Activated CD4-positive, alpha-beta T cell treated with anti-CD3 and anti-CD28 coated beads, Interleukin-2, amount 50 U/mL, for 24 hours (primary cell): ENCODE results near the gene CASZ1.

Experiments
- DNase-seq, 2 donors: peaks; one replicate each; pipeline ENCODE4 v3.0.0-alpha.2; 2020; ENCODE audit warnings: low read depth in 1 of 2, low spot score in 1 of 2

The CASZ1 gene

DNA sequence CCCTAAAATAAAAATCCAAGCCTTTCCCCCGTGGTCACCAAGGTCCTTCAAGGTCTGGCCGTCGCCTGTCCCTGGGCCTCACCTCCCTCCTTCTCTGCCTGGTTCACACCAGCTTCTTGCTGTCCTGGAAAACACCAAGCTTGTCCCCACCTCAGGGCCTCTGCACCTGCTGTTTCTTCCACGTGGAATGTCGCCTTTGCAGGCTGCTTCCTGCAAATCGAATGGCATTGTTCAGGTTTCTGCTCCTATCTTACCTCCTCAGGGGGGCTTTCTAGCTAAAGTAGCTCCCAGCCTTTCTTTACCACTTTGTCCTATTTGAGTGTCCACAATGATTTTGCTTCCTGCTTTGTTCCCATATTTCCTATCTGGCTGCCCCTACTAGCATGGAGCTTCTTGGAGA, 3.3 kb upstream of the CASZ1 start:
- DNase-seq = no peak

DNA sequence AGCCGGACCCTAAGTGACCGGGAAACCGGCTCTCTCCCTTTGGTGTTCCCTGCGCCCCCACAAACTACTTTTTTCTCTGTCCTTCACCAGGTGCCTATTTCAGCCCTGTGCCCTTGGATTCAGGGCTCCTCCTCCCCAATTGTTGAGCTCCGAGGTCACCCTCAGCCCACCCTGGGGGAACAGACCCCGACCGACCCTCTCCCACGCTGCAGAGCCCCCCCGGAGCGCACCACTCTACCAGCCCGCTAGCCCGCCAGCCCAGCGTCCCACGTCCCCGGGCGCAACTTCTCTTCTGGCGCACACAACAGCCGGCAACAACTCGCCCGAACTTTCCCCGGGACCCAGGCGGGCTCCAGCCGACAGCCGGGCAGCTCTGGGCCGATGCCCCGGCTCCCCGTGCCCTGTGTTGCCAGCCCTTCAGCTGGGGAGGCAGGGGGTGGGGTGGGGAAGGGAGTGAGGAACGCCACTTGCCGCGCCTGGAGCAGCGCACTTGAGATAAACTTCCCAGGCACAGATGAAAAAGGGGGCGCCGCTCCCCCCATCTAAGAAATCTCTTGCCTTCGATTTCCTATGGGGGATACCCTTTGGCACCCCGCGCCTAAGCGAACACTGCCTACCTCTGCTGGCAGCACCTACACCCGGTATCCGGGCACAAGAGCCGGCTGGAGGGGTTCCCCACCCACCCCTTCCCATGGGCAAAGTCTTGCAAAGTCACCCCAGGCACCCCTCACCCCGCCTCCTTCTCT, 997 bp downstream of the CASZ1 start:
- no peak for DNase-seq

DNA sequence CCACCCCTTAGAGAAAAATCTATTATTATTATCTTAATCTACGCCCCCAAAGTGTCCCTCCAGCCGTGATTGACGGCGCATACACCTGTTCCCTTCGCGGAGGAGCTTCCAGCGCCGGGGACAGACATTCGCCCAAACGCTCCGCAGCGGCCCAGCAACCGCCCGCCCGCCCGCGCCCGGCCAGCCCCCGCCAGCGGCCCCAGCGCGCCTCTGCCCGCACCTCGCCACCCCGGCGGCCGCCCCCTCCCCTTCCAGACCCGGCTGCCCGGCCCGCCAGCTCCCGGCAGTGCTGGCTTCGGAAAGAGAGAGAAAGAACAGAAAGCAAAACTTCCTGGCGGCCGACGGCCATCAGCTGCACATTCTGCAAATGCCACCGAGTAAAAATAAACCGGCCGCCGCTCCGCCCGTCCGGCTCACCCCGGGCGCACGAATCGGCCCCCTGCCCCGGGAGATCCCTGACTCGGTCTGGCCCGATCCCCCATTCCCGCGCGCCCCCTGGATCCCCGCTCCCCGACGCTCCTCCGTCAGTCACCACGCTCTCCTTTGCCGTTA, 1.6 kb downstream of the CASZ1 start:
- no peak for DNase-seq

DNA sequence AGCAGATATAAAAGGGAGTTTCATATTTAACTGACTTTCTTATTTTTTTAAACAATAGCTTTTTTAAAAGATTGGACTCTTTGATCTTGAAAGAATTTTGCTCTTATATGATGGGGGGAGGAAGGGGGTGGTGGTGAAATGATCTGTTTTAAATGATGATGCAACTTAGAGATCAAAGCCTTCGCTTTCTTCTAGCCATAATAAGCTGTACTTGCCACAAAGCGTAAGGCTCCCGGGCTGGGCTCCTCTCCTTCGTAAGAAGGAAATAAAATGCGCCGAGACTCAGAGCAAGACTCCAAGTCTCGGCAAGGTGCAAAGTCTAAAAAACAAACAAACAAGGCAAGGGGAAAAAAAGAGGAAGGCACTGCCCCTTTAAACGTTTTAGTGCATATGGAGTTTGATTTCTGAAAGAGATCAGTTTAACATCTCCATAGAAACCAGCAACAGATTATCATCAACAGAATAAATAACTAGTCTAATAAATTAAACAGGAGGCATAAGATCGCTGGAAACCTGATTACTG, 3.3 kb downstream of the CASZ1 start:
- DNase-seq = no peak

DNA sequence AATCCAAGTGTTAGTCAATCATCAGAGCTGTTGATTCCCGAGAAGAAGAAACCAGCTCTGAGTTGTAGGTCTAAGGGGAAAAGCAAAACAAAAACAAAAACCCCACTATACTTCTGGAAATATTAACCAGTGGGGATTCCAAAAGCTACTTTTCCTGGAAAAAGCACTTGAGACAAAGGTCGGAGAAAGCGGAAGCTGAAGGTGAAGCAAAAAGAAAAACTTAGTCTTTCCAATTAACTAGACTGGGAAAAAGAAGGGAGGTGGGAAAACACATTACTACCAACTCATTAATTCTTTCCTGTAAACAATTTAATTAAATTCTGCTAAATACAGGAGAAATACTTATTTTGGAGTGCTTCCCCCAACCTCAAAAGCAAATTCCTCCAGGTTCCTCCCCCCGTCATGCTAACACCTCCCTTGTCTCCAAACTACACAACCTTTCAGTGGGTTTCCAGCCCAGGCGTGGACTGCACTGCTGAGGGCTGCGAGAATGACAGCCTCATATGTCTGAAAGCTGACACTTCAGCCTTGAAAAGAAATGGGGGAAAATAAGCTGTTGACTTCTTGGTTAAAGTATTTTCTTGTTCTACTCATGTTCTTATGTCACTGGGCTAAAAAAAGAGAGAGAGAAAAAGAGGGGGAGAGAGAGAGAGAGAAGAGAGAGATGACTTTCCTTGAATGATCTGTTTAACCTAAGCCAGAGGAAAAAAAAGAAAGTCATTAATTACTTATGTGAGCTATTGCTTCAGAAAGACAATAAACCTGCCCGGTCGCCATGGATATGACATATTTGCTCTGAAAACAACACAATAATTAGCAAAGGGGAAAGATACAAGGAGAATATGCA, 5.1 kb downstream of the CASZ1 start:
- DNase-seq = no peak

DNA sequence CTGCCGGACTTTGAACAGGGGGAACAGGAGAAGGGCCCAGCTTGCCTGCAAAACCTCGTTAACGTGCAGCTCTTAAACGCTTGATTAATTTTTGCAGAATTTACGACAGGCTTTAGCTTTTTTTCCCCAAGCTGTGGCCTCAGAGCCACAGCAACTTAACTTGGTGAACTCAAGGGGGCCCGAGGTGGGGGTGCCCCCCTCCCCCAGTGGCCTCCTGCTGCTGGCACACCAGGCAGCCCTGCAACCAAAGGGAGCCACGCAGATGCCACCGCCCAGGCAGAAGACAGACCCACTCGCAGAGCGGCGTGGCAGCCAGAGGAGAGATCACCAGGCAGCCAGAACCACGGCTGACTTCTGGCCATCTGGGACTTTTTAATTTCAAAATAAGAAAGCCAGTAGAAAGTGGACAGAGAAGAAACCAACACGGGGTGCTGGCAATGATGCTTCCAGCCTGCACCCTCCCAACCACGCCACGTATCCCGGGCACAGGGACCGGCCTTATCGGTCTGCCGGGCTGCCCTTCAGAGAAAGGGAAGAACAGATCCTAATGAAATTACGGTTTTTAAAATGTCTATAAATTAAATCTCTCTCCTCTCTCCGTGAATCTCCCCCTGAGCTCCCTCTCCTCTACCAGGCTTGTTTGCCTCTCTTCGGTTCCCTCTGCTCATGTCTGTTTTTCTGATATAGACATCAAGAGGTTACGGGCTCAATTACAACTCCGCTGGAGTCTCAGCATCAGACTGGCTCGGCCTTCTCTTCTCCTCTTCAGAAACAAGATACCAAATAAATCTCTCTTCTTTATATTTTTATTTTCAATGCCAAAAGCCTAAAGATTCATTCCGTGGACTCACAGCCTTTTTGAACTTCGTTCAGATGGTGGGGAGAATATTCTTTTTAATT, 6.4 kb downstream of the CASZ1 start:
- DNase-seq = no peak

DNA sequence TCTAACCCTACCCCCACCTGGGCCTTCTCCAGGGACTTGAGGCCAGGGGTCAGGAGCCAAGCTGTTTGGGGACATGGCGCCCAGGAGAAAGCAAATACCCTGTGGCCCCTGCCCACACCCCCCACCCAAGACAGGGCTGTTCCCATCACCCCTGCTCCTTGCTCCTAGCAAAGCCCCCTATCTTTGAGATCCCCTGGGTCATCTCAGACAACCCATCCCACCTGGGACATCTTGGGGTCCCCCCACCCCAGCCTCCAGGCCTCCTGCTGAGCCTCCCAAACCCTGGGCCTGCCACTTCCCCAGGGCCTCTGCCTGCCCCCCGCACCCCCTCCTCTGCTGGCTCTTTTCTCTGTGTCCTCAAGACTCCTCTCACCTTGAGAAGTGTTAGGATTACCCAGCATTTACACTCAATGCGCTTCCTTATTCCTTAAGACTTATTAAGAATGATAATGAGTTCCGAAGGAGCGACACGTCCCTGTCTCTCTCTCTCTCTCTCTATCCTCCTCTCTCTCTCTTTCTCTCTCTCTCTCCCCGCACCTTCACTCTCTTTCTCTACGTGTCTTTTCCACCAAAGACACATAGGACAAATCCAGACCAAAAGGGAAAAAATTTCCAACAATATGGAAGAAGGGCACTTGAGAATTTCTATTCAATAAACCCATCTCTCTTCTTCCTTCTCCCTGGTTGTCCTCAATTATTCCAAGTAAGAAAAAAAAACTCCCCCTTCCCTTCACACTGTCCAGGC, 7.2 kb downstream of the CASZ1 start:
- no peak for DNase-seq

DNA sequence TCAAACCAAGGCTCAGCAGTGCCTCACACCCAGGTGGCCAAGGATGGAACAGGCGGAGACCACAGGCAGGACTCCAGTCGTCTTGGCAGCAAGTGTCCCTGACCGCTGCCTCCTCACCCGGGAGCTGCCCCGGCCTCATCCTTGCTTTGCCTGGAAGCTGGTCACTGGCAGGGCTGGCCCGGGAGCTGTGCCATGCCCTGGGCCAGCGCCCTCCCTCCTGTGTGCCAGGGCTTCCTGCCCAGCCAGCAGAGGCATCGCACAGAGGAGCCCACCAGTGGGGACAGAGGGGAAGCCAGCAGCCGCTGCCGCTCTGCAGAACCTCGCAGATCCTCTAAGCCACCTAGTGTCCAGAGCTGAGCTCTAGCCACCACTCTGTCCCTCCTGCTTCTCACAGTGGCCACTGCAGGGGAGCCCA, 7.8 kb downstream of the CASZ1 start:
- DNase-seq = no peak

DNA sequence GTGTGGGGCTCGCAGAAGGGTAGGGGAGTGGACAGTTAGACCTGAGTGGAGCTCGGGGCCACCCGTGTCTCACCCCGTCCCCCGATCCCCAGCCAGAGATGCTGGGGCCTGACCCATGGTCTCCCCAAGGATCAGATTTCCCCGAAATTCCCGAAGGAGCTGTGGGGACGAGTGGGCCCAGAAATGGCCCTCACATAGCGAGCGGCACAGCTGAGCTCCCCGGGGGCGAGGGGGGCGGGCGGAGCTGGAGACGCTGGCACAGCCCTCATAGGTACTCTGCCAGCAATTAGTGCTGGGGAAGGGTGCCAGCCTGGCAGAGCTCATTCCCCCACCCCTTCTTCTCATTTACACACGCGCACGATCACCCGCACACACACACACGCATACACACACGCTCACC, 9.2 kb downstream of the CASZ1 start:
- DNase-seq = no peak

DNA sequence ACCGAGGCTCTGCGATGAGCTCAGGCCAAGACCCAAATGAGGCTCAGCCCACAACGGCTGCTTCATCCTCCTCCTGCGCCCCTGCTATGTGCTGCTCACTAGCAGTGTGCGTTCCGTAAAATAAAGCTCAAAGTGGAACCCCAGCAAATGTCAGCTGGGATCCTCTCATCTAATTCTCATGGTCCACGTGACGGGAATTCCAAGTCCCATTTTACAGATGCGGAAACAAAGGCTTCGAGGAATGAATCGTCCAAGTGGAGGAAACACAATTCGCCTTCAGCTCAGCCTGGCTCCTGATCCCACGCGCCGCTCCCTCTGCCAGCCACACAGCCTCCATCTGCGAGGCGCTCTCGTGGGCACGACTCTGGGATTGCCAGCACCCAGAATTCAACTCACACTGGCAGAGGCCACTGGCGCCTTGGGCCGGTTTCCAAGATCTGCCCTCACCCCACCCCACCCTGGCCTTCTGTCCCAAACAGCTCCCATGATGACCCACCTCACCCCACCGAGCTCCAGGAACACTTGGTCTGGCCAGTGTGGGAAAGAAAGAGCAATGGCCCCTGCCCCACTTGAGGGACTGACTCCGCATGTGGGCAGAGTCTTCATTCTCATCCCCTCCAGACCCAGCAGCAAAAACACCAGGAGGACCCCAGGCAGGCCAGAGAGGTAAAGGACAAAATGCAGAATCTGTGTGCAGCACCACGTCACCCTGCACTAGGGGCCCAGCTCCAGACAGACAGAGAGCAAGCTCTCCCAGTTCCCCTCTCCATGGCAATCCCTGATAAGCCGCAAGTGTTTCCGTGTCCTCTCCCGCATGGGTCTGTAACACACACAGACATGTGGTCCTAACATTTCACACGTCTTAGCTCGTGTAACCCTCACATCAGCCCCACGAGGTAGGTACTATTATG, 10.5 kb downstream of the CASZ1 start:
- DNase-seq = no peak

DNA sequence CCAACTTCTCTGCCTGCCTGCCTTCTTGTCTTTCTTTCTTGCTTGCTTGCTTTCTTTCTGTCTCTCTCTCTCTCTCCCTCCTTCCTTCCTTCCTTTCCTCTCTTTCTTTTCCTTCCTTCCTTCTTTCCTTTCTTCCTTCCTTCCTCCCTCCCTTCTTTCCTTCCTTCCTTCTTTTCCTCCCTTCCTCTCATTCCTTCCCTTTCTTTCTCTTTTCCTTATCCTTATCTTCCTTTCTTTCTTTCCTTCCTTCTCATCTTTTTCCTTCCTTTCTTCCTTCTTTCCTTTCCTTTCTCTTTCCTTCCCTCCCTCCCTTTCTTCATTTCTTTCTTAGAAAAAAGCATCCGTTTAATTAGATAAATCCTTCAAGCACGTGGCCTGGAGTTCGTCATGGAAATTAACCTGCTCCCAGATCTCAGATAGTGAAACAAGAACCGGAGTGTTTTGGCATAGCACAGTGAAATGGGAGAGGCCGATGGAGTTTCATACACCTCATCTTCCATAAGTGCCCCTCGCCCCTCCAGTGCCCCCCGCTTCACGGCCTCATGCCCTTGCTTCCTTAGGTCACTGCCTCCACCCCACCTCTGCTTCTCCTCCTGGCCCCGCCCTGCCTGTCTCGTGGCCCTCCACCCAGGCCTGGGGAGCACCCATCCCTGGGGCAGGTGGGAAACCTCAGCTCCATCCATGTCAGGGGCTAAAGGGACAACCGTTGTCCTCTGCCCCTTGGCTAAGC, 11.3 kb downstream of the CASZ1 start:
- no peak for DNase-seq

DNA sequence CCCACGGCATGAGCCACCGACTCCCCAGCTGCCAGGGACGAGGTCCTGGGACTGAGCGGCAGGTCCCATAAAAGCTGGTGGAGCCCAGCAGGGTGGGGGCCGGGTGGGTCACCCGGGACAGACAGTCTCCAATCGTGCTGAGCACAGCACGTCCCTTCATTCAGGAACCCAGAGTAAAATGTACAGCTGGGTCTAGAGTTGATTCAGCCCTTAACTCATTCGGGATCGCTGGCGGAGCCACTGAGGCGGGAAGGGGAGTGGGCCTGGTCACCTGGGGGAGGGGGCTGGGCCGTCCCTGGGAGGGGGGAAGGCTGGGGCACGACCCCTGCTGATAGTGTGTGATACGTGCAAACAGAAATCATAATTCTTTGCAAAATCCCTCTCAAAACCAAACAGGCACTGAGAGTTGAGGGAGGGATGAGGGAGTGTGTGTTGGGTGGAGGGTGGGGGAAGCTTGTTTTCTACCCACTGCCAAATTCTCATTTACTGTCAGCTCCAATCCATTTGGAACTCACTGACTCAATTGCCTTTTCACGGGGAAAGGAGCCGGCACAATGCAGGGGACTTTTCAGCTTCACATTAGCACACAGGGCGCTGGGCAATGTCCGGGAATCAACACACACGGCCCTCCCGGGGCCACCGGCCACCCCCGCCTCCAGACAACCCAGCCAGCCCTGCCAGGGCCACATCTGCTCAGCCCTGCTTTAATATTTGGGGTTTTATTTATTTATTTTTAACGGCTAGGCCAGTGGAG, 13.8 kb downstream of the CASZ1 start:
- no peak for DNase-seq

DNA sequence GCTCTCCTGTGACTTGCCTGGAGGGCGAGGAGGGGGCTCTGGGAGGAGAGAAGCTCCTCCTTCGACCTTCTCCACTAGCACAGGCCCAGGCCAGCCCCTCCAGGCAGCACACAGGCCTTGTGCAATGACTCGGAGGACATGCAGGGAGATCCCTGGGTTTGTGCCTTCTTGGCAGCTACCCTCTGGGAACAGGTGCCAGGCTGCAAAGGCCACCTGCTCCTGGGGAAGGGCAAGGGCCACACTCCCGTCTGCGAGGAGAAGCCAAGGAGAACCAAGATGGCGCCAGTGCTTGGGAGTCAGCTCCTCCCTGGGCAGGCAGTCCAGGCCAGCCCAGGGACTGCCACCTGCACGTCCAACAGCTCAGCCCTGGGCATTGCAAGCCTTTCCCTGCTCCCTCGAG, 15.3 kb downstream of the CASZ1 start:
- no peak for DNase-seq

DNA sequence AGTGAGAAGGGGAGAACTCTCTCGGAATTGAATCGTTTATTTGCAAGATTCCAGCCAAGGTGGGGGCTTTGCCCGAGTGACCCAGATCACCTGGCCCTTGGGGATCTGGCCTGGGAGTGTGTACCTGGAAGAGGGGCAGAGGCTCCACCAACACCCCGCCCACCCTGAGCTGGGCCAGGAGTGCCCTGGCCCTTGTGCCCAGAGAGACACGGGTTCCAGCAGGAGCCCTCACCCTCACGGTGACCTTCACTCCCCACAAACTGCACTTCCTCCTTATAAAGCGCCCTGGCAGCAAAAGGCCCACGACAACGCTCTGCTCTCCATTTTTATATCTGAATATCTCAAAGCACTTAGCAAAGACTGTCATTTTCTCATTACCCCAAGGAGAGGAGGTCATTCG, 16.6 kb downstream of the CASZ1 start:
- DNase-seq = no peak

DNA sequence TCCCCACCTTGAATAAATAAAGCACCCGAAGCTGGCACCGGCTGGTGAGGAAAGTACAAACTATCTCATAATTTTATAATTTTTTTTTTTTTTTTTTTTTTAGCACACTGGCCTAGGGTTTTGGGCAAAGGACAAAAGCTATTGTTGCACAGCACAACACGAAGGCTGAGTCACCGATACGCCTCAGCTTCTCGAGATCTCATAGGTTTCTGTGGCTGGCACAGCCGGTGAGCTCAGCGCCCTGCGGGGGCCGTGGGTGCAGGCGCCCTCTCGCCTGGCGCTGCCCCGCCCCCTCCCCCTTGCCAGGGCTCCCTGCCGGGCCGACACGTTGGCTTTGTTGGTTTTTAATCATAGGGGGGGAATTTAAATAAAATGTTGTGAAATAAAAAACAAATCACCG, 17.2 kb downstream of the CASZ1 start:
- DNase-seq = no peak

DNA sequence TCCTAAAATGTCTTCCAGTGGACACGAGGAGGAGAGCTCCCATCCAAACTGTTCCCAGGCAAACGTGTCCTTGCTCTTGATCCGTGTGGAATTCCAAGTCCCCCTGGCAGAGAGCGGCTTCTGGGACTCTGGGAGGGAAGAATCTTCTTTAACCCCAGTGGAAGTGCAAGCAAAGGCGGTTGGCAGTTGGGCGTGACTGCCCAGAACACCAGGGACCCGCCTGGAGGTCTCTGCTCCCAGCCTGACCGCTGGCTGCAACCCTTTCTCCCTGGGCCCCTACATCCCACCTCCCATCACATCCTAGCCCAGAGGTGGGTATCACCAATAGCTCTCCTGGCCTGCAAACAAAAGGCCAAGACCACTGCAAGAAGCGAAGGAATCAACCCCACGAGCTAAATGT, 17.8 kb downstream of the CASZ1 start:
- DNase-seq = no peak

DNA sequence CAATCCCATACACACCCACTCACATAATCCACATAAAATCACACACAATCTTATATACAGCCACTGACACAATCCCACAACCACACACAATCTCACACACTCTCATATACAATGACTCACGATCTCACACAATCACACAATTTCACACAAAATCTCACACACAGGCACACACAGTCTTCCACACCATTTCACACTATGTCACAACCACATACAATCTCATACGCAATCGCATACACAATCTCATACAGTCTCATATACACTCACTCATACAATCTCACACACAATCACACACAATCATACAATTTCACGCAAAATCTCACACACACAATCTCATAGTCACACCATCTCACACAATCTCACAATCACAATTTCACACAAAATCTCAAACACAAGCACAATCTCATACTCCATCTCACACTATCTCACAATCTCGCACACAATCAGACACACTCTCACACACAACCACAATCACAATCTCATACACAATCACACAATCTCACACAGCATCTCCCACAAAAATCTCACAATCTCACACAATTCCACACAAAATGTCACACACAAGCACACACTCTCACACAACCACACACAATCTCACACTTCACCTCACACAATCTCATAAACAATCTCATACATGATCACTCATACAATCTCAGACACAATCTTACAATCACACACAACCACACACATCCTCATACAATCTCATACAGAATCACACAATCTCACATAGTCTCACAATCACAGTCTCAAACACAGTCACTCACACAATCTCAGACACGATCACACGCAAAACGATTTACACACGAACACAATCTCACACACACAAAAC, 18.5 kb downstream of the CASZ1 start:
- no peak for DNase-seq
